Right lobe of liver (tissue), 6 donors: ENCODE results near the gene CLEC2L. TPM values are rescaled to one million over a fixed set of nuclear protein-coding genes. Genes with fewer than 3 reads are reported as not detected.

Experiments used
- ATAC-seq, 4 donors: fragments of 200-7000 bp; cut with Tn5 transposase; one replicate each; pipeline ENCODE4 v1.9.1; 2020; ENCODE audit warnings: mild to moderate bottlenecking in 4 of 4, moderate library complexity in 4 of 4
- DNase-seq, 3 donors: peaks; one replicate each; pipeline ENCODE4 v3.0.0-alpha.2; 2020
- H3K27ac ChIP-seq, 3 donors: fragments of 200-600 bp; one replicate each; pipeline ENCODE4 v1.8.0; 2022
- H3K27me3 ChIP-seq, 2 donors: fragments of 200-600 bp; one replicate each; pipeline ENCODE4 v1.8.0; 2022
- H3K36me3 ChIP-seq, 4 donors: fragments of 200-600 bp; sonication (generic) in 1 of 4; one replicate each; pipeline versions ENCODE4 v1.5.1 to v1.8.0; 2017 to 2022; ENCODE audit warnings: control low read depth in 1 of 4
- H3K4me1 ChIP-seq, 4 donors: fragments of 200-600 bp; sonication (generic) in 1 of 4; one replicate each; pipeline versions ENCODE4 v1.5.1 to v1.8.0; 2017 to 2022; ENCODE audit warnings: control low read depth in 1 of 4
- H3K4me3 ChIP-seq, 3 donors: fragments of 200-600 bp; one replicate each; pipeline ENCODE4 v1.8.0; 2022
- H3K9me3 ChIP-seq, 4 donors: fragments of 200-600 bp; sonication (generic) in 1 of 4; one replicate each; pipeline versions ENCODE4 v1.5.1 to v1.8.0; 2017 to 2022; ENCODE audit warnings: control low read depth in 1 of 4
- POLR2A ChIP-seq: fragments of 450-650 bp; IDR thresholded peaks from one replicate; pipeline ENCODE4 v1.6.1; 2017; ENCODE audit warnings: antibody characterized with exemption, mild to moderate bottlenecking
- WGBS: methylation state at CpG from one replicate; pipeline ENCODE4 v1.1.6; 2018; ENCODE audit warnings: low coverage, low lambda C conversion rate; ENCODE audit not compliant: insufficient coverage; ENCODE audit errors: missing lambda C conversion rate; 5-methylcytosine and 5-hydroxymethylcytosine counted together
- intact Hi-C, 2 donors: fragments of 100-400 bp; cut with DNase I; formaldehyde crosslinking; loops; one replicate each; pipeline versions ENCODE4 v1.11.2 to v1.14.1; 2022
- total RNA-seq, 6 experiments: library from RNA; depleted of rRNA in 2 of 6; stranded (reverse); fragments of >200 nt in 2 of 6; fragmentation: NEBNext Ultra II Directional in 3 of 6; extraction: Animal tissue kit (Norgen Biotek cat#: 25700) in 3 of 6; gene quantifications; one replicate each; pipeline versions ENCODE4 v1.1.0 to v1.2.4, GENCODE V29; 2016 to 2023
- TF ChIP-seq, protein P1 (sequence below), 4 donors: fragments of 200-600 bp in 3 of 4; fragments of 450-650 bp in 1 of 4; IDR thresholded peaks; one replicate each; pipeline versions ENCODE4 v1.5.1 to v1.8.0; 2016 to 2022; ENCODE audit warnings: antibody characterized with exemption in 4 of 4, mild to moderate bottlenecking in 2 of 4
- donor health status: DM: no; HTN: yes; CAD: no.
- donor health status: DM: no; HTN: no; CAD: no.
- donor health status: DM: no; HTN: no; CAD: no.
- donor health status: DM: no; HTN: yes; CAD: no.
- donor health status: DM: no; HTN: yes; CAD: no.

CLEC2L gene
- total RNA-seq, 6 experiments from 2014 or later, result not detected

DNA sequence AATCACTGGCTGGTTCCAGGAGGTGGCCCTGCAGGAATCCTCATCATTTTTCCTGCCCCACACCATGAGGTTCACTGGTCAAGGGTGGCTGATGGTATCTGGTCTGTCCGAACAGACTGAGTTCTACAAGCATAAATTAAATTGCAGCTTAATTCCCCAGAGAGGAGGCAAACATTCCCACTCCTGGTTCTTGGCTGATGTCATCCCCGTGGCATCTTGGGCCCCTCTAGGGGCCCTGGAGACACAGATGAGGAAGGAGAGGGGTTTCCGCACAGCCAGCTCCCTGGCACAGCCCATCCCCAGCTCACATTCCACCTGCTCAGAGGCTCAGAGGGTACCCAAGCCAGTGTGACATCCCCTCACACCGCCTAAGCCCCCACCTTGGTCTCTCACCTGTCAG is 34.7 kb upstream of the CLEC2L start:
- H3K36me3 ChIP-seq, result no peaks in the 10 kb centered on the region
- H3K9me3 ChIP-seq, result no peaks in the 10 kb centered on the region
- no peak overlapping the region for H3K4me3 ChIP-seq
- no peak for TF ChIP-seq POLR2A
- TF ChIP-seq, protein P1, sequence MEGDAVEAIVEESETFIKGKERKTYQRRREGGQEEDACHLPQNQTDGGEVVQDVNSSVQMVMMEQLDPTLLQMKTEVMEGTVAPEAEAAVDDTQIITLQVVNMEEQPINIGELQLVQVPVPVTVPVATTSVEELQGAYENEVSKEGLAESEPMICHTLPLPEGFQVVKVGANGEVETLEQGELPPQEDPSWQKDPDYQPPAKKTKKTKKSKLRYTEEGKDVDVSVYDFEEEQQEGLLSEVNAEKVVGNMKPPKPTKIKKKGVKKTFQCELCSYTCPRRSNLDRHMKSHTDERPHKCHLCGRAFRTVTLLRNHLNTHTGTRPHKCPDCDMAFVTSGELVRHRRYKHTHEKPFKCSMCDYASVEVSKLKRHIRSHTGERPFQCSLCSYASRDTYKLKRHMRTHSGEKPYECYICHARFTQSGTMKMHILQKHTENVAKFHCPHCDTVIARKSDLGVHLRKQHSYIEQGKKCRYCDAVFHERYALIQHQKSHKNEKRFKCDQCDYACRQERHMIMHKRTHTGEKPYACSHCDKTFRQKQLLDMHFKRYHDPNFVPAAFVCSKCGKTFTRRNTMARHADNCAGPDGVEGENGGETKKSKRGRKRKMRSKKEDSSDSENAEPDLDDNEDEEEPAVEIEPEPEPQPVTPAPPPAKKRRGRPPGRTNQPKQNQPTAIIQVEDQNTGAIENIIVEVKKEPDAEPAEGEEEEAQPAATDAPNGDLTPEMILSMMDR (IDR thresholded peaks at IDR 0.05), result no peak
- intact Hi-C loops, result no loop called here
- DNase-seq, result no peak
- no peak overlapping the region for H3K27ac ChIP-seq
- 41% methylated on average over 2 of the region's 4 CpGs for WGBS
- H3K4me1 ChIP-seq, result no peaks in the 10 kb centered on the region
- peak in 1 of 4 donors; percentile 29 for ATAC-seq
- peaks cover 0 to 2% of the 10 kb centered on the region in 2 donors for H3K27me3 ChIP-seq

GRCh38 chr7:139490130-139490529 is 33.4 kb upstream of the CLEC2L start:
- H3K4me3 ChIP-seq, result no peak overlapping the region
- TF ChIP-seq, protein P1 (IDR thresholded peaks at IDR 0.05), result no peak
- no peak for TF ChIP-seq POLR2A
- H3K4me1 ChIP-seq, result no peaks in the 10 kb centered on the region
- H3K27ac ChIP-seq, result no peak overlapping the region
- no peaks in the 10 kb centered on the region for H3K27me3 ChIP-seq
- ATAC-seq (no peak), DNase-seq (no peak)
- 51% methylated on average over 5 of the region's 5 CpGs for WGBS
- no peaks in the 10 kb centered on the region for H3K36me3 ChIP-seq
- intact Hi-C loops, result loop anchor here (10.0 kb wide), 1 partner anchor 515 kb away; no protein-coding TSS in a partner anchor
- no peaks in the 10 kb centered on the region for H3K9me3 ChIP-seq

- Histone ChIP-seq H3K9me3 (no peaks in the 10 kb centered on the region), H3K36me3 (no peaks in the 10 kb centered on the region), H3K27ac (no peak overlapping the region), H3K27me3 (no peaks in the 10 kb centered on the region), H3K4me1 (no peaks in the 10 kb centered on the region), H3K4me3 (no peak overlapping the region)
- no peak for DNase-seq
- ATAC-seq, result no peak
- intact Hi-C loops, result loop anchor here (10.0 kb wide), 1 partner anchor 513 kb away; no protein-coding TSS in a partner anchor
- whole genome bisulfite sequencing, result 43% methylated on average over 1 of the region's 1 CpG
- TF ChIP-seq, protein P1 (IDR thresholded peaks at IDR 0.05), result no peak
- TF ChIP-seq POLR2A, result no peak
Observed at GRCh38 chr7:139492293-139492692, 31.2 kb upstream of the CLEC2L start.

DNA sequence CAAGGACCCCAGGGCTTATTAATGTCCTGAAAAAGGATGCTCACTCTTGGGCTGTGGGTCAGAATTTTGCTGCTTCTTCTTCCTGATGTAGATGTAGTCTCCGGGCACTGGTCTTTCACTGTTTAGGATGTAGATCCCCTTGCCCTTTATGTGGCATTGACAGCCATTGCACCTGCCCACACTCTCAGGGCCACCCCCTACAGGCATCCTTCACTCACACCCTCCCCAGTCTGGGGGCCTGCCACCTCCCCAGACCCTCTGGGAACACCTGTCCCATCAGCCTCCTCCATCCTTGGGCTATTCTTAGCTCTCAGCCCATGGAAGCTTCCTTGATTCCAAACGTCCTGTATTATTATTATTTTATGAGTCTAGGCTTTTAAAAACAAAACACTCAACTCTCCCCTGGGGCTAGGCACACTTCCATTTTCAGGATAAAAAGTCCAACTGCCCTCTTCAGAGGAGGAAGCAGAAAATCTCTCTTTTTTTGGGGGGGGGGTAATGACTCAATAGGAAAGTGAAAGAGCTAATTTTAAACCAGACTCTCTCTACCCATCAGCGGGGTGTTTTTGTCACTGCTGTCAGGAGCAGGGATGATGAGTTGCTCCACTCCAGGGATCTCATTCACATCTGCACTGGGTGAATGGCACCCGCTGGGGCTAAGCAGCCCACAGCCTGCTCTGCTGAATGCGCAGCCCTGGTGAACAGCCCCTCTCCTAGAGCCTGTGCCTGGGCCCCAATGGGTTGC is 28.5 kb upstream of the CLEC2L start:
- DNase-seq (no peak), ATAC-seq (no peak)
- no peaks in the 10 kb centered on the region for H3K27me3 ChIP-seq
- TF ChIP-seq, protein P1 (IDR thresholded peaks at IDR 0.05), result no peak
- no peak for TF ChIP-seq POLR2A
- no peaks in the 10 kb centered on the region for H3K4me1 ChIP-seq
- intact Hi-C loops, result loop anchor here (10.0 kb wide), 1 partner anchor 510 kb away; no protein-coding TSS in a partner anchor
- H3K4me3 ChIP-seq, result no peak overlapping the region
- H3K36me3 ChIP-seq, result no peaks in the 10 kb centered on the region
- WGBS, result 49% methylated on average over 3 of the region's 5 CpGs
- no peaks in the 10 kb centered on the region for H3K9me3 ChIP-seq
- H3K27ac ChIP-seq, result no peak overlapping the region
